Heart right ventricle (tissue), 16 donors: Measurements from ENCODE around the gene AKAP14. TPM values are rescaled to one million over a fixed set of nuclear protein-coding genes. Genes with fewer than 3 reads are reported as not detected.

Experiments used
- ATAC-seq, 8 donors: fragments of 200-7000 bp; cut with Tn5 transposase; one replicate each; pipeline ENCODE4 v1.9.1; 2020; ENCODE audit warnings: mild to moderate bottlenecking in 8 of 8, moderate library complexity in 8 of 8, moderate number of reproducible peaks in 1 of 8
- DNase-seq, 2 donors: peaks; one replicate each; pipeline ENCODE4 v3.0.0-alpha.2; 2020
- H3K27ac ChIP-seq, 10 donors: fragments of 200-600 bp; sonication (generic) in 2 of 10; one replicate each; pipeline versions ENCODE4 v1.5.0 to v1.8.0; 2020 to 2022; ENCODE audit warnings: mild to moderate bottlenecking in 3 of 10
- H3K27me3 ChIP-seq, 7 donors: fragments of 200-600 bp; one replicate each; pipeline ENCODE4 v1.8.0; 2021 to 2022; ENCODE audit warnings: mild to moderate bottlenecking in 2 of 7
- H3K36me3 ChIP-seq, 9 donors: fragments of 200-600 bp; sonication (generic) in 1 of 9; one replicate each; pipeline versions ENCODE4 v1.5.0 to v1.8.0; 2020 to 2022; ENCODE audit warnings: mild to moderate bottlenecking in 2 of 9
- H3K4me1 ChIP-seq, 9 donors: fragments of 200-600 bp; sonication (generic) in 1 of 9; one replicate each; pipeline versions ENCODE4 v1.5.0 to v1.8.0; 2020 to 2022; ENCODE audit warnings: mild to moderate bottlenecking in 4 of 9
- H3K4me3 ChIP-seq, 10 donors: fragments of 200-600 bp; sonication (generic) in 2 of 10; one replicate each; pipeline versions ENCODE4 v1.5.0 to v1.8.0; 2020 to 2022; ENCODE audit warnings: mild to moderate bottlenecking in 7 of 10, moderate library complexity in 2 of 10
- H3K9me3 ChIP-seq, 11 donors: fragments of 200-600 bp in 10 of 11; sonication (generic) in 2 of 11; one replicate each; pipeline versions ENCODE4 v1.5.0 to v1.8.0; 2013 to 2022; ENCODE audit warnings: mild to moderate bottlenecking in 2 of 11, control low read depth in 1 of 11, moderate library complexity in 1 of 11
- WGBS, 2 donors: extraction: QIAGEN DNeasy Blood & Tissue Kit; methylation state at CpG; one replicate each; pipeline ENCODE4 v1.1.7; 2013; ENCODE audit warnings: inconsistent platforms in 1 of 2; 5-methylcytosine and 5-hydroxymethylcytosine counted together
- intact Hi-C, 10 donors: fragments of 100-400 bp; cut with DNase I; formaldehyde crosslinking; loops; one replicate each; pipeline versions ENCODE4 v1.11.1 to v1.14.2; 2022
- polyA plus RNA-seq, 2 donors: library from polyadenylated mRNA; stranded (reverse); fragments of 200-250 nt; gene quantifications; one replicate each; pipeline ENCODE4 v1.2.3, GENCODE V29; 2013
- total RNA-seq, 10 donors: library from RNA; stranded (reverse); fragmentation: NEBNext Ultra II Directional in 3 of 10; extraction: Animal tissue kit (Norgen Biotek cat#: 25700) in 3 of 10; gene quantifications; one replicate each; pipeline versions ENCODE4 v1.2.1 to v1.2.4, GENCODE V29; 2021 to 2023
- TF ChIP-seq, protein P1 (sequence below), 9 donors: fragments of 200-600 bp; sonication (generic) in 2 of 9; IDR thresholded peaks; one replicate each; pipeline versions ENCODE4 v1.5.0 to v1.8.0; 2021 to 2022; ENCODE audit warnings: antibody characterized with exemption in 9 of 9, mild to moderate bottlenecking in 5 of 9, moderate library complexity in 1 of 9
- donor health status: Arrhythmogenic right ventricular cardiomyopathy.
- donor health status: ischemic (EF 13 %, LVEDD 7.1; RV severe dilation, severe dysfunction).
- donor health status: healthy with polysubstance abuse.
- donor health status: DM: no; HTN: yes; CAD: no.
- donor health status: DM: no; HTN: no; CAD: no.
- donor health status: ischemic (EF 25% LVEDD 6.9; RV normal size, moderate dysfunction).
- donor health status: ischemic (EF 25% LVEDD 5.7; RV mildly dilated, moderate dysfunction).
- donor health status: healthy.
- donor health status: DM: yes; HTN: yes; CAD: no.
- donor health status: Ischemic cardiomyopathy.
- donor health status: ischemic (EF 35%, LVEDD 5.7; RV mildly dilated, moderate dysfunction).
- donor health status: nonischemic (EF 11% LVEDD 7.7; RV severe dilation, severe dysfunction).
- donor health status: DM: yes; HTN: yes; CAD: no.
- donor health status: PGD.
- donor health status: ischemic (EF 29% LVEDD 5.4; RV normal size, mild dysfunction).
- donor health status: nonischemic (EF 23%, LVEDD 6.1; RV moderate dilation, normal function).

The AKAP14 gene
- total and polyA plus RNA-seq, 12 donors, result not detected

DNA sequence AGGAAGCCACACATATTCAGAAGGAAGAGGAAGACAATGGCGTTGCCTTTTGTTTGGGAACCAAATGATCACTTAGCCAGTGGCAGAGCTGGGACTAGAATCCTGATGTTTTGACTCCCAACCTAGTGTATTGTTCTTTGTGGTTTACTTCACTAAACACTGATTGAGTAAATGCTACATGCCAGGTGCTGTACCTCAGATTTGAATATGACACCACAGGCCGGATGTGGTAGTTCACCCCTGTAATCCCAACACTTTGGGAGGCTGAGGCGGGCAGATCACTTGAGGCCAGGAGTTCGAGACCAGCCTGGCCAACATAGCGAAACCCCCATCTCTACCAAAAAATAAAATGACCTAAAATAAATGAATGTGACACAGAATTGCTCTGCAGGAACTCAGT is 15.6 kb upstream of the AKAP14 start:
- Histone ChIP-seq H3K4me3 (no peak overlapping the region), H3K27me3 (no peaks in the 10 kb centered on the region), H3K9me3 (no peaks in the 10 kb centered on the region), H3K4me1 (no peaks in the 10 kb centered on the region), H3K27ac (no peak overlapping the region), H3K36me3 (peaks cover 0 to 41% (median 0%) of the 10 kb centered on the region in 9 donors)
- no peak for DNase-seq
- TF ChIP-seq, protein P1, sequence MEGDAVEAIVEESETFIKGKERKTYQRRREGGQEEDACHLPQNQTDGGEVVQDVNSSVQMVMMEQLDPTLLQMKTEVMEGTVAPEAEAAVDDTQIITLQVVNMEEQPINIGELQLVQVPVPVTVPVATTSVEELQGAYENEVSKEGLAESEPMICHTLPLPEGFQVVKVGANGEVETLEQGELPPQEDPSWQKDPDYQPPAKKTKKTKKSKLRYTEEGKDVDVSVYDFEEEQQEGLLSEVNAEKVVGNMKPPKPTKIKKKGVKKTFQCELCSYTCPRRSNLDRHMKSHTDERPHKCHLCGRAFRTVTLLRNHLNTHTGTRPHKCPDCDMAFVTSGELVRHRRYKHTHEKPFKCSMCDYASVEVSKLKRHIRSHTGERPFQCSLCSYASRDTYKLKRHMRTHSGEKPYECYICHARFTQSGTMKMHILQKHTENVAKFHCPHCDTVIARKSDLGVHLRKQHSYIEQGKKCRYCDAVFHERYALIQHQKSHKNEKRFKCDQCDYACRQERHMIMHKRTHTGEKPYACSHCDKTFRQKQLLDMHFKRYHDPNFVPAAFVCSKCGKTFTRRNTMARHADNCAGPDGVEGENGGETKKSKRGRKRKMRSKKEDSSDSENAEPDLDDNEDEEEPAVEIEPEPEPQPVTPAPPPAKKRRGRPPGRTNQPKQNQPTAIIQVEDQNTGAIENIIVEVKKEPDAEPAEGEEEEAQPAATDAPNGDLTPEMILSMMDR (IDR thresholded peaks at IDR 0.05), result no peak
- no peak for ATAC-seq
- 86% methylated on average over 5 of the region's 5 CpGs for WGBS, 2 donors
- intact Hi-C loops, result no loop called here

DNA sequence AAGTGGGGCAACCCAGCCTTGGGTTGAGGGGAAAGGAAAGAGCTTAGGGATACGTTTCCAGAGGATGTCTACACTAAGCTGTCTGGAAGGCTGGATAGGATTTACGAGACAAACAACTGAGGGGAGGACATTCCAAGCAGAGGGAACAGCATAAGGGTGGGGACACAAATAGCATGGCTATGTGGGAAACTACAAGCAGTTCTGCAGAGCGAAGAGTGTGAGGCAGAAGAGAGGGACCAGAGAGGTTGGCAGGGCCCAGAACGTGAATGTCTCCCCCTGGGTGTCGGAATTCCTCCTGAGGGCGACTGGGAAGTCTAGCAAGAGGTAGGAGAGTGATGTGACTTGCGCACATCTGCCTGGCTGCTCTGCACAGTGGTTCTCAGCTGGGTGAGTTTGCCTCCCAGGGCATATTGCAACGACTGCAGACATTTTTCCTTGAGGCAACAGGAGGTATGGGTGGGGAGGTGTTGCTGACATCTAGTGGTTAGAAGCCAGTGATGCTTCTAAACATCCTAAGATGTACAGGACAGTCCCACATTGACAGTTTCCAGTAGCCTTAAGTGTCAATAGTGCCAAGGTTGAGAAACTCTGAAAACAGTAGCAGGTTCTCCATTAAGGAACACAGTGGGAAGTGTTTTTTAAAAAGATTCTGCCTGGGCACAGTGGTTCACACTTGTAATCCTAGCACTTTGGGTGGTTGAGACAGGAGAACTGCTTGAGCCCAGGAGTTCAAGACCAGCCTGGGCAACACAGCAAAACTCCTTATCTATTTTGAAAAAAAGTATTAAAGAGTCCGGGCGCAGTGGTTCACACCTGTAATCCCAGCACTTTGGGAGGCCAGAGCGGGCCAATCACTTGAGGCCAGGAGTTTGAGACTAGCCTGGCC is 14.9 kb upstream of the AKAP14 start:
- no peaks in the 10 kb centered on the region for H3K27me3 ChIP-seq
- H3K27ac ChIP-seq, result no peak overlapping the region
- DNase-seq (peak in 1 of 2 donors; percentile 3), ATAC-seq (peak in 7 of 8 donors; percentile 46 to 85 (median 77))
- H3K4me3 ChIP-seq, result no peak overlapping the region
- peaks cover 0 to 35% (median 0%) of the 10 kb centered on the region in 9 donors for H3K36me3 ChIP-seq
- intact Hi-C loops, result no loop called here
- no peaks in the 10 kb centered on the region for H3K4me1 ChIP-seq
- 59 to 61% methylated on average over 11 of the region's 11 CpGs for WGBS, 2 donors
- H3K9me3 ChIP-seq, result peaks cover 0 to under 1% (median 0%) of the 10 kb centered on the region in 11 donors
- TF ChIP-seq, protein P1 (IDR thresholded peaks at IDR 0.05), result peak in 8 of 9 donors; percentile 6 to 66 (median 54)

DNA sequence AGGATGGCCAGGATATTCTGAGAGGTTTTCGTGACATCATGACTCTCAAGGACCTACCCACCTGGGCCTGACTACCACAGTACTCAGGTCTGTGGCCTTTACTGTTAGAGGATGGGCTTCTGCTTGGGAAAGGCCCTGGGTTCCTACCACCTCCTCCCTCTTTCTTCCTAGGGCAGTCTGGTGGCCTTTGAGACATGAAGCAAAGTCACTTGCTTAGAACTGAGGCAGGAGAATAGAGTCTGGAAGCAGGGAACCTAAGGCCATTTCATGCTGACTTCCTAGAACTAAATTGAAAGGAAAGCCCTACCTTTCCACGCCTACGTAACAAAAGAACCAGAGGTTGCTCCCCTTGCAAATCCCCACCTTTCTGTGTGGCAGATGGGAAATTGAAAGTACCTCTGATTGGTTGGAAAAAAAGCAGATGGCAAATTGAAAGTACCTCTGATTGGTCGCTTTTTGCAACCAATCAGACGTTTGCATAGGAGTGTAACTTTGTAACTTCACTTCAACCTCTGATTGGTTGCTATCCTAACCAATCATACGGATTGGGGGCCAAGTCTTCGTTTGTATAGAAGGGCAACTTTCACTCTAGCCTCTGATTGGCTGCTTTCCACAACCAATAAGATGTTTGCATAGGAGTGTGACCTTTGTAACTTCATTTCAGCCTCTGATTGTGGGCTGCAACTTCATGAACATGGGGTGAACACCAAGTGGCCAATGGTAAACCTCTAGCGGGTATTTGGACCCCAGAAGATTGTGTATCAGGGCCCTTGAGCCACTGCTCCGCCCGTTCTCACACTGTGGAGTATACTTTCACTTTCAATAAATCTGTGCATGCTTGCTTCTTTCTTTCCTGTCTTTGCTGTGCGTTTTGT is 9.9 kb upstream of the AKAP14 start:
- WGBS, 2 donors, result 91 to 96% methylated on average over 11 of the region's 11 CpGs
- H3K27ac ChIP-seq, result no peak overlapping the region
- H3K4me1 ChIP-seq, result peaks cover 0 to 6% (median 0%) of the 10 kb centered on the region in 9 donors
- intact Hi-C loops, result no loop called here
- no peaks in the 10 kb centered on the region for H3K27me3 ChIP-seq
- TF ChIP-seq, protein P1 (IDR thresholded peaks at IDR 0.05), result no peak
- peaks cover 0 to 3% (median 0%) of the 10 kb centered on the region in 11 donors for H3K9me3 ChIP-seq
- H3K36me3 ChIP-seq, result no peaks in the 10 kb centered on the region
- ATAC-seq (no peak), DNase-seq (peak in 1 of 2 donors; percentile 4)
- no peak overlapping the region for H3K4me3 ChIP-seq
